K562 (cell line): ENCODE results near the gene TIMM50. TPM values are rescaled to one million over a fixed set of nuclear protein-coding genes. Genes with fewer than 3 reads are reported as not detected.

ENCODE experiments used
- AFF4 ChIP-seq: sonication (generic); formaldehyde crosslinking; IDR thresholded peaks from 2 replicates; pipeline ENCODE4 v1.8.0; 2023; ENCODE audit warnings: mild to moderate bottlenecking, missing genetic modification reagents
- CTCF ChIP-seq, 3 experiments: IDR thresholded peaks in 2 of 3; conservative IDR thresholded peaks in 1 of 3; 2 replicates each; pipeline ENCODE4 v1.5.1; 2011 to 2012; ENCODE audit warnings: low read length in 3 of 3, mild to moderate bottlenecking in 3 of 3, control low read depth in 2 of 3, improper control_type of control experiment in 1 of 3, inconsistent platforms in 1 of 3, low read depth in 1 of 3, mixed read lengths in 1 of 3, moderate library complexity in 1 of 3; ENCODE audit not compliant: insufficient read depth in 2 of 3
- FOSL1 ChIP-seq: fragments of 200-800 bp; sonication (Bioruptor generic); conservative IDR thresholded peaks from 2 replicates; pipeline ENCODE4 v1.6.1; 2016; ENCODE audit warnings: missing genetic modification characterization, missing compliant biosample characterization
- HDAC2 ChIP-seq: fragments of 450-650 bp; IDR thresholded peaks from 2 replicates; pipeline ENCODE4 v1.6.1; 2016; ENCODE audit warnings: mild to moderate bottlenecking
- HNRNPLL ChIP-seq: fragments of 200-400 bp; formaldehyde crosslinking; IDR thresholded peaks from 2 replicates; pipeline ENCODE4 v1.6.1; 2017; ENCODE audit warnings: low read length, low read depth, mild to moderate bottlenecking; ENCODE audit not compliant: poor library complexity, severe bottlenecking
- IRF2 ChIP-seq: sonication (generic); formaldehyde crosslinking; IDR thresholded peaks from 2 replicates; pipeline ENCODE4 v1.8.1; 2022; ENCODE audit warnings: mild to moderate bottlenecking, missing genetic modification reagents
- KDM4B ChIP-seq, 2 experiments: fragments of 450-650 bp in 1 of 2; sonication (generic) in 1 of 2; IDR thresholded peaks; 2 replicates each; pipeline ENCODE4 v1.6.1; 2016 to 2017; ENCODE audit warnings: borderline replicate concordance in 2 of 2, antibody characterized with exemption in 1 of 2, low read depth in 1 of 2, mild to moderate bottlenecking in 1 of 2
- KLF1 ChIP-seq: fragments of 450-650 bp; IDR thresholded peaks from 2 replicates; pipeline ENCODE4 v1.6.1; 2016; ENCODE audit warnings: missing genetic modification characterization, missing compliant biosample characterization
- KLF13 ChIP-seq: fragments of 450-650 bp; IDR thresholded peaks from 2 replicates; pipeline ENCODE4 v1.6.1; 2016; ENCODE audit warnings: missing genetic modification characterization, low read depth, mild to moderate bottlenecking, missing compliant biosample characterization, moderate library complexity, borderline replicate concordance
- LARP7 ChIP-seq: fragments of 450-650 bp; IDR thresholded peaks from 2 replicates; pipeline ENCODE4 v1.6.1; 2016
- NEUROD1 ChIP-seq: fragments of 150-350 bp; IDR thresholded peaks from 2 replicates; pipeline ENCODE4 v1.6.1; 2014; ENCODE audit warnings: borderline replicate concordance, low read length, low read depth; ENCODE audit not compliant: partially characterized antibody
- NR2C2 ChIP-seq, 2 experiments: fragments of 200-800 bp in 1 of 2; sonication (Bioruptor generic) in 1 of 2; sonication (generic) in 1 of 2; formaldehyde crosslinking in 1 of 2; IDR thresholded peaks; 2 replicates each; pipeline versions ENCODE4 v1.6.1 to v1.8.0; 2016 to 2022; ENCODE audit warnings: mild to moderate bottlenecking in 1 of 2, missing compliant biosample characterization in 1 of 2, missing genetic modification characterization in 1 of 2, missing genetic modification reagents in 1 of 2
- NR3C1 ChIP-seq: sonication (generic); formaldehyde crosslinking; IDR thresholded peaks from 2 replicates; pipeline ENCODE4 v1.8.1; 2022; ENCODE audit warnings: missing genetic modification reagents
- OTX1 ChIP-seq: fragments of 450-650 bp; formaldehyde crosslinking; IDR thresholded peaks from 2 replicates; pipeline ENCODE4 v1.4.0; 2022; ENCODE audit warnings: mild to moderate bottlenecking
- POLR2G ChIP-seq: fragments of 200-400 bp; formaldehyde crosslinking; IDR thresholded peaks from 2 replicates; pipeline ENCODE4 v1.6.1; 2017; ENCODE audit warnings: low read depth, mild to moderate bottlenecking, antibody characterized with exemption, low read length, moderate library complexity
- RBM17 ChIP-seq: fragments of 200-400 bp; formaldehyde crosslinking; IDR thresholded peaks from 2 replicates; pipeline ENCODE4 v1.6.1; 2017; ENCODE audit warnings: low read depth, mild to moderate bottlenecking, low read length, borderline replicate concordance
- SIN3B ChIP-seq: fragments of 450-650 bp; IDR thresholded peaks from 2 replicates; pipeline ENCODE4 v1.6.1; 2017; ENCODE audit warnings: low read depth, mild to moderate bottlenecking, moderate library complexity
- SRSF3 ChIP-seq: fragments of 200-400 bp; formaldehyde crosslinking; IDR thresholded peaks from 2 replicates; pipeline ENCODE4 v1.6.1; 2016; ENCODE audit warnings: mild to moderate bottlenecking, low read length, moderate library complexity; ENCODE audit not compliant: insufficient read depth
- ZNF3 ChIP-seq: fragments of 250-450 bp; sonication (Bioruptor Pico); IDR thresholded peaks from 2 replicates; pipeline ENCODE4 v1.5.0; 2021; ENCODE audit warnings: mild to moderate bottlenecking, moderate library complexity
- ZNF316 ChIP-seq: fragments of 450-650 bp; IDR thresholded peaks from 2 replicates; pipeline ENCODE4 v1.6.1; 2016
- polyA plus RNA-seq, 8 experiments: library from polyadenylated mRNA; depleted of rRNA in 4 of 8; stranded (reverse) in 5 of 8; unstranded in 3 of 8; fragments of >200 nt; fragmentation: Nextera tagmentation in 2 of 8; fragmentation: Illumina TruSeq in 1 of 8; extraction: Ambion mirVana in 2 of 8; extraction: Trizol in 1 of 8; gene quantifications; 2 replicates each; pipeline versions ENCODE4 v1.2.1 to v1.2.3, GENCODE V29; 2011 to 2014; ENCODE audit warnings: inconsistent platforms in 1 of 8, missing spikeins in 1 of 8
- total RNA-seq, 7 experiments: library from RNA; depleted of rRNA in 6 of 7; stranded (reverse); fragments of >200 nt in 6 of 7; fragmentation: Illumina TruSeq in 2 of 7; extraction: Trizol in 2 of 7; gene quantifications; 2 replicates each; pipeline versions ENCODE4 v1.2.1 to v1.2.3, GENCODE V29; 2011 to 2021; ENCODE audit warnings: low replicate concordance in 1 of 7
- TF ChIP-seq, protein P1 (sequence below): sonication (generic); formaldehyde crosslinking; IDR thresholded peaks from 2 replicates; pipeline ENCODE4 v1.9.0; 2022; ENCODE audit warnings: mild to moderate bottlenecking, missing genetic modification reagents

TIMM50 gene
- total and polyA plus RNA-seq, 9 of the 15 experiments (the other 6 are each of a cell fraction or from before 2014, with no cell fraction given), result 28.3 to 221 (median 170) TPM

- TF ChIP-seq FOSL1 (tag) (0 out of 2 replicates have a peak, but pooled peaks have one; percentile 19), LARP7 (peak; percentile 68; the same call in 1 of the 2 replicates), AFF4 (CRISPR knock-in tag) (peak; percentile 47; the same call in 1 of the 2 replicates), HNRNPLL (peak; percentile 88), ZNF3 (CRISPR knock-in tag) (no peak), HDAC2 (no peak; the same call in none of the 2 replicates), POLR2G (peak; percentile 95), IRF2 (CRISPR knock-in tag) (no peak), ZNF316 (no peak), KLF1 (tag) (peak; percentile 10; the same call in 1 of the 2 replicates), OTX1 (CRISPR knock-in tag) (0 out of 2 replicates have a peak, but pooled peaks have one; percentile 4), RBM17 (no peak), KLF13 (tag) (peak; percentile 40; the same call in 1 of the 2 replicates), SRSF3 (no peak), KDM4B (IDR thresholded peaks at IDR 0.05; ENCODE audit: borderline replicate concordance in 2 of 2, low read depth in 1 of 2) (peak in 1 of 2 experiments; percentile 61; a peak in 1 of 4 replicates), SIN3B (0 out of 2 replicates have a peak, but pooled peaks have one; percentile 21), NR2C2 (CRISPR knock-in tag; IDR thresholded peaks at IDR 0.05) (peak; percentile 96), NR2C2 (tag; IDR thresholded peaks at IDR 0.05) (peak; percentile 99), NR3C1 (CRISPR knock-in tag) (no peak), CTCF (IDR thresholded peaks at IDR 0.05 in 2 of 3, conservative IDR thresholded peaks at IDR 0.05 in 1 of 3; ENCODE audit: insufficient read depth in 2 of 3, low read depth in 1 of 3, low read length in 3 of 3) (peak in 1 of 3 experiments; percentile 28; a peak in 1 of 6 replicates), NEUROD1 (peak; percentile 81)
- TF ChIP-seq, protein P1, sequence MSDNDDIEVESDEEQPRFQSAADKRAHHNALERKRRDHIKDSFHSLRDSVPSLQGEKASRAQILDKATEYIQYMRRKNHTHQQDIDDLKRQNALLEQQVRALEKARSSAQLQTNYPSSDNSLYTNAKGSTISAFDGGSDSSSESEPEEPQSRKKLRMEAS (CRISPR knock-in tag), result peak; percentile 79
Measured at GRCh38 chr19:39445196-39446111, 35.2 kb upstream of the TIMM50 start, which contains the start of gene SUPT5H (continued).
